CD4-positive, alpha-beta T cell treated with Interleukin-21 for 1 hour (primary cell): ENCODE data around the gene FAM72B.
"Not testable (repeated sequence)": the region's sequence is repeated elsewhere in the genome, so short reads cannot be mapped to it uniquely, and the experiment has no call there.

Source experiments
- DNase-seq: peaks from one replicate; pipeline ENCODE4 v3.0.0-alpha.2; 2020

FAM72B gene

DNA sequence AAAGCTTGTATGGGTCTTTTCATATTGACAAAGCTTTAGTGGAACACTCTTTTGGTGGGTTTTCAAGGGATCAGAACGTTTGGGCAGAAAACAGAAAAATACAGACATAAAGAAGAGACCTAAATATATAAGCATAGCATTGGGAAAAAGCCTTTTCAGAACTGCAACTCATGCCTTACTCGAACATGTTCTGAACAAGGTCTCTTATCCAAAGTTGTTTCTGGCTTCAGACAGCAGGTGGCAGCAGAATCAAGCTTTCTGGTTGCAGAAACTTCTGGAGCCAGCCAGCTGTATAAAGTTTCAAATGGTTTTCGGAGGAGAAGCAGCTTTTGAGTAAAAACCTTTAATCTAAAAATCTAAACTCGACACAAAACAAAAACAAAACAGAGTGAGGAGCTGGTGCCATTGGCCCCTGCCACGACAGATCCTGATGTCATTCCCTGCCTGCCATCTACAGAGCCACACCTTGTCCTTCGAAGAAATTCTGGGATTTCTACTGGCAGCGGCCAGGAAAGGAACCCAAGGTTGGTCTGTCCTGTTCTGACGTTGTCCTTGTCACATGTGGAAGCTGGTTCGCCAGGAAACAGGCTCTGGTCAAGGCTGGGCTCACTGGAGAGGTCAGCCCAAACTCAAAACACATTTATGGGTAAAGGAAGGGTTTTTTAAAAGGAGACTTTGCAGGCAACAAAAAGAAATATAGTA, 35.5 kb downstream of the FAM72B start:
- not testable (repeated sequence) for DNase-seq

DNA sequence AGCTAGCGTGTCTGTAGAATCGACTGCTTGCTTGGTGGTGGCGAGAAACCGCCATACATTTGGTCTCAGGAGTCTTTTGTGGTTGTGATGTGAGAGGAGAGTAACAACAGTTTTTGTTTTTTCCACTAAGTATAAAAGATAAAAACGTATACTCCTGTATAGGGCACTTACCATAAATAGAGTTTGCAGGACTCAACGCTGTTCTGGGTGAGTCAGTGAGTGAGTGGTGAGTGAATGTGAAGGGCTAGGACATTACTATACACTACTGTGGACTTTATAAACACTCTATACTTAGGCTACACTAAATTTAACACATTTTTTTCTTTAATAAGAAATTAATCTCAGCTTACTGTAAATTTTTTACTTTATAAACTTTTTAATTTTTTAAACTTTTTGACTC, 43.7 kb downstream of the FAM72B start:
- not testable (repeated sequence) for DNase-seq

DNA sequence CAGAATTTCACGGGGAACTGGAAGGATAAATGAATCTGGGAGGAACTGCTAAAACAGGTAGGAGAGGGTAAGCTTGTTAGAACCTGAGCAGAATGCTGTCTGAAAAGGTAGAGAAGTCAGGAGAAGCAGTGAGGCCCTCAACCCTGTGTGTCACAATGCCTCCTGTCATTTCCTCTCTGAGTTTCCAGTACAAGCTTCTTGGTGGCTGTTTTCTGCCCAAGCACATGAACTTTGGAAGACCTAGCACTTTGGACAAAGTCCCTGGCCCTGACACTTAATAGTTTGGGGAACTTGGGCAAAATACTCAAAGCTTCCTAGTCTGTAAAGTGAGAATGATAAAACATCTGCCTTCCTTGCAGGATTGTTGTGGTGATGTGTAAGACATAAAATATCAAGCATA, 52.6 kb downstream of the FAM72B start:
- DNase-seq = not testable (repeated sequence)

DNA sequence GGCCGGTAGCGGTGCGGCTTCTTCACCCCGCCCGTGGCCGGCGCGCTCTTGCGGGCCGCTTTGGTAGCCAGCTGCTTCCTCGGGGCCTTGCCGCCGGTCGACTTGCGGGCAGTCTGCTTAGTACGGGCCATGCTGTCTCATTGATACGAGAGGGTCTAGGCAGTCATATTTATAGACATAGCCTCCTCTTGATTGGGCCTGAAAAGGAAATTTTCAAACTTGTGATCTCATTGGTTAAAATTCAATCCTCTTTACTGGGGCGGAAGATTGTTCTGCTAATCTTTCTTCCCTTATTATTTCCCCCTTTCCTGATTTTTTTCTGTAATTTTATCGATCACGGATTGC, 65.7 kb downstream of the FAM72B start:
- peak; percentile 3 for DNase-seq
